ENCODE results near the gene CA10. TPM values are rescaled to one million over a fixed set of nuclear protein-coding genes. Genes with fewer than 3 reads are reported as not detected.

The CA10 gene
- total RNA-seq, 1 experiment from 2014 or later, result 0.46 TPM

DNA sequence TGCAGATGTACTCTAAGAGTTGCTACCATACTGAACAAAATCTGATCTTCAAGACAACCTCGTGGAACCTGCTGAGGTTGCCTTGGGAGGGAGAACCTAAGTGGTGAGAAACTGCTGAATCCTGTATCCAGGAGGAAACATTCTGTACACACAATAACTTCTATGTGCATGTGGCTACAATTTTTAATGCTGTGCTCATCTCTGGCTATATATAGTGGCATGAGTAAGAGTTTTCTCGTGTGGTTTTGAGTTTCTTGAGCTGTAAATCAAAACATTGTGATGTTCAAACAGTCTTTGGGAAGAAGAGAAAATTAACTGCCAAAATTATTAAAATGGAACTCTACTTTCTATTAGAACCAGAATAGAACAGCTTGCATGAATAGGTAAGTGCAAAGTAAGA lies 206.8 kb downstream of the CA10 start:
- no peak overlapping the region for H4K5ac ChIP-seq (ENCODE audit: insufficient read length, low read depth, low read length)
- no peaks in the 10 kb centered on the region for H3K4me1 ChIP-seq (ENCODE audit: insufficient read depth, low read length)
- no peak overlapping the region for H3K4ac ChIP-seq (ENCODE audit: low read depth, low read length)

More for the DNA sequence above, 206.8 kb downstream of the CA10 start:
- H3K23ac ChIP-seq (ENCODE audit: insufficient read length, low read depth, low read length), result no peak overlapping the region
- H3K4me1 Mint-ChIP-seq, result no peaks in the 10 kb centered on the region
- H4K8ac ChIP-seq (replicated peaks; ENCODE audit: insufficient read length, low read depth, low read length), result no peak overlapping the region
- H2BK120ac ChIP-seq (ENCODE audit: low read depth, low read length, poor library complexity, severe bottlenecking), result no peak overlapping the region
- no peak overlapping the region for H2BK15ac ChIP-seq (ENCODE audit: low read depth, low read length)
- no peak overlapping the region for H4K91ac ChIP-seq (ENCODE audit: insufficient read length, low read depth, low read length)
- no peak overlapping the region for H3K14ac ChIP-seq (ENCODE audit: insufficient read depth, low read length)
- H3K23me2 ChIP-seq (ENCODE audit: insufficient read length, low read depth, low read length, poor library complexity, severe bottlenecking), result no peaks in the 10 kb centered on the region
- H2BK20ac ChIP-seq (ENCODE audit: low read depth, low read length, poor library complexity, severe bottlenecking), result no peak overlapping the region
- H3T11ph ChIP-seq (ENCODE audit: low read length), result no peak overlapping the region
- no peak overlapping the region for H3K27ac Mint-ChIP-seq
- no peaks in the 10 kb centered on the region for H3K79me2 ChIP-seq (ENCODE audit: insufficient read depth, low read length)
- H2BK12ac ChIP-seq (ENCODE audit: insufficient read length, low read depth, low read length), result no peak overlapping the region
- peaks cover 2% of the 10 kb centered on the region; the same call in 1 of the 2 replicates for H3K27me3 Mint-ChIP-seq (ENCODE audit: low read depth)
- H2AFZ ChIP-seq (ENCODE audit: low read length), result no peak overlapping the region
- no peak for DNase-seq
- no peak overlapping the region for H3K18ac ChIP-seq (ENCODE audit: insufficient read length, low read depth, low read length)
- H3K27me3 ChIP-seq (ENCODE audit: insufficient read depth, low read length), result no peaks in the 10 kb centered on the region
- no peaks in the 10 kb centered on the region for H3K79me1 ChIP-seq (ENCODE audit: insufficient read depth, low read depth, low read length, poor library complexity, severe bottlenecking)
- no peaks in the 10 kb centered on the region; a peak in 1 of 7 replicates for H3K36me3 Mint-ChIP-seq (ENCODE audit: insufficient read depth in 1 of 3, low read depth in 3 of 3)
- no peak overlapping the region for H3K9ac ChIP-seq (ENCODE audit: extremely low read depth, insufficient read length, low read length)
- no peak overlapping the region for H3K27ac ChIP-seq (ENCODE audit: insufficient read length, low read depth, low read length)
- H3K9me3 ChIP-seq (ENCODE audit: control insufficient read depth, low read depth, low read length), result no peaks in the 10 kb centered on the region
- H3K4me2 ChIP-seq (ENCODE audit: insufficient read depth, insufficient read length, low read length), result no peak overlapping the region
- H3K4me3 Mint-ChIP-seq, result no peak overlapping the region
- no peaks in the 10 kb centered on the region for H4K20me1 ChIP-seq (ENCODE audit: control insufficient read depth, insufficient read depth, insufficient read length)
- H3K56ac ChIP-seq (ENCODE audit: insufficient read length, low read depth, low read length), result no peak overlapping the region
- no peaks in the 10 kb centered on the region; a peak in 1 of 5 replicates for H3K9me3 Mint-ChIP-seq
- WGBS (ENCODE audit: extremely low coverage, insufficient read length, low lambda C conversion rate), result no CpG with 5 or more reads among the region's 2 CpGs
- TF ChIP-seq, protein P1, sequence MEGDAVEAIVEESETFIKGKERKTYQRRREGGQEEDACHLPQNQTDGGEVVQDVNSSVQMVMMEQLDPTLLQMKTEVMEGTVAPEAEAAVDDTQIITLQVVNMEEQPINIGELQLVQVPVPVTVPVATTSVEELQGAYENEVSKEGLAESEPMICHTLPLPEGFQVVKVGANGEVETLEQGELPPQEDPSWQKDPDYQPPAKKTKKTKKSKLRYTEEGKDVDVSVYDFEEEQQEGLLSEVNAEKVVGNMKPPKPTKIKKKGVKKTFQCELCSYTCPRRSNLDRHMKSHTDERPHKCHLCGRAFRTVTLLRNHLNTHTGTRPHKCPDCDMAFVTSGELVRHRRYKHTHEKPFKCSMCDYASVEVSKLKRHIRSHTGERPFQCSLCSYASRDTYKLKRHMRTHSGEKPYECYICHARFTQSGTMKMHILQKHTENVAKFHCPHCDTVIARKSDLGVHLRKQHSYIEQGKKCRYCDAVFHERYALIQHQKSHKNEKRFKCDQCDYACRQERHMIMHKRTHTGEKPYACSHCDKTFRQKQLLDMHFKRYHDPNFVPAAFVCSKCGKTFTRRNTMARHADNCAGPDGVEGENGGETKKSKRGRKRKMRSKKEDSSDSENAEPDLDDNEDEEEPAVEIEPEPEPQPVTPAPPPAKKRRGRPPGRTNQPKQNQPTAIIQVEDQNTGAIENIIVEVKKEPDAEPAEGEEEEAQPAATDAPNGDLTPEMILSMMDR (conservative IDR thresholded peaks at IDR 0.05), result no peak
- no peak overlapping the region for H2AK5ac ChIP-seq (ENCODE audit: insufficient read length, low read length)
- no peak overlapping the region for H2BK5ac ChIP-seq (ENCODE audit: insufficient read length, low read length)

All from H9 (cell line).